OCI-M2 (cell line): Measurements from ENCODE around the gene KCNMA1.

Experiments
- DNase-seq: peaks from one replicate; lab custom pipeline; 2025; ENCODE audit not compliant: unreplicated experiment; lab: John Stamatoyannopoulos, UW

KCNMA1 gene

DNA sequence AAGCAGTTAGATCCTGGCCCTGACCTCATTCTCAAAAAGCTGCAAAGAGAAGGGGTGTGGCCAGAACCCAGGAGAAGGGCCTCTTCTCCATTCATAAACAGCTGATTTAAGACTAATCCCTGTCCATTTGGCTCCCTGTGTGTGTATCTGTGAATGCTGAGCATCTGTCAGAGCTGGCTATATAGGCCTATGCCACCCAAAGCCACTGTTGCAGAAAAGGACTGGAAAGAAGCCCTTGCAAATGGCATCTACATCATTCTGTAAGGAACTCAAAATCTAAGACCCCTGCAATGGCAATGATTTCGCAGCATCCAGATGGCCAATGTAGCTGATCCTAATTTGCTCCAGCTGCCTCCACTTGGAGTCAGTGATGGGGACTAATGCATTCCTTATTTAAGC lies 384.5 kb downstream of the KCNMA1 start:
- DNase-seq, result no peak

DNA sequence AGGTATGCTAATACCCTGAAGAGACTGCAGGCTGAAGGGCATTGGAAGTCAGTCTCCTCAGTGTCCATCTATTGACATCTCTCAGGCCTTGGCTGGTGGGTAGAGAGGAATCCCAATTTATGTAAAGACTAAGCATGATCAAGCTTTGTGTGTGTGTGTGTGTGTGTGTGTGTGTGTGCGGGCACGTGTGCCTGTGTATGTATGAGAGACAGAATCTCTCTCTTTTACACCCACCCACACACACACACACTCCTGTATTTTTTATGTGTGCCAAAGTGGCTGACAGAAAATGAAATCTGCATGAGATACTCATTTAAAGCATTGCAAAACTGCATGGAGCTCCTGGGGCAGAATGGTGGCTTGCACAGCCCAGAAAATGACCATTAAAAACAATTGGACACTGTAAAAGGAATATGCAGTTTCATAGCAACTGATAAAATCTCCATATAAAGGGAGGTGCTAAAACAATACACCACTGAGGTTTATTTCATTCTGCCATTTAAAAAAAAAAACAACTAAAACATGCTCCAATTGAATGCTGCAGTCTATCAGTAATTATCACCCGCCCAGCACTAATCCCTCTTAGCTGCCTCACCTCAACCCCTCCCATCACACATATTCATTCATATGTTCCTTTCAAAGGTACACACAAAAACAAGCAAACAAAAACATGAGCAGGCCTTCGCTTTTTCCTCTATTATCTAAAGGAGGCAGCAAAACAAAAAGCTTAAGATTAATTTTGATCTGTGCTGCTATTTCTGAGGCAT lies 385.0 kb downstream of the KCNMA1 start:
- DNase-seq, result no peak

DNA sequence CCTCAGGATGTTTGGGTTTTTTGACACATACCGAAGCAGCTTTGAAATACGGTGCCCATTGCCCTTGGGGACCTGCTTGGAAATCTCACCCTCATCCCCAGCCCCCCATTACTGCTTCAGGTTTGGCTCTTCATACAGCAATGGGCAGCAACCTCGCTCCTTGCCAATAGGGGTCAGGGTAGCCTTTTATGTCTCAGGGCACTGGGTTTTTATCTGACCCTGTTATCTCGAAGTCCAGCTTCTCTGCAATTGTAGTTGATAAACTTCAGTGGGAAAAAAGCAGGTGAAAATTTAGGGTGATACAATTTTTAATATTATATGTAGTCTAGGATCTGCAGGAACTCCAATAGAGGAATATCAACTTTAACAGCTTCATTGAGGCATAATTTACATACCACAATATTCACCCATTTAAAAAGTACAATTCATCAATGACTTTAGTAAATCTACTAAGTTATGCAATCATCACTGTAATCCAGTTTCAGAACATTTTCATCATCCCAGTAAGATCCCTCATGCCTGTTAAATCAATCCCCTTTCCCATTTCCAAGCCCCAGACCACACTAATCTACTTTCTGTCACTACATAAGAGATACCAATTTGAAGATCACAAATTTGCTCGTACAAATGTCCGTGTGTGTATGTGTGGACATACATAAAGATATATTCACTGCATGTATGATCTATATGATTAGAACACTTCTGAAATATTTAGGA lies 386.2 kb downstream of the KCNMA1 start:
- no peak for DNase-seq

DNA sequence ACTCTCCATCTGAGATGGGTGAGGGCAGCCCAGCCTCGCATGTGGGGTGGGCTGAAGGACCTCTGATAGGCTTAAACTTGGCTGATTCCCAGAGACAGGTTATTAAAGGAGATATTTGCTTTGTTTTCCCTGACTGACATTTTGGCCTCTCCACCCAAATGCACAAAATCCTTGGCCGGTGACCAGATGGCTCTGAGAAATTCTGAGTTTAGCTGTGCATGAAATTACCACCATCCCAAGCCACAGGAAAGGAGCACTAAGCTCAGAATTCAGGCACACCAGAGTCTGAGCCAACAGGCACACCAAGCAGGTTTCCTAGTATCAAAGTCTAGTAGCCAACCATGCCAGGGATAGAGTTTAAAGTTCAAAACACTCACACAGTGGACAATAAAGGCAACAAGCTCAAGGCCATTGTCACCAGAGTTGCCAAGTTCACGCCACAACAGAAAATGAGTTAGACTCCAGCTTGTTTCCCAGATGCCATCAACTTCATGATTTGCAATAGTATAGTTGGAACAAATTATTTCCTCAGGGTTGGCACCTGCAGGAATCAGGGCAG lies 387.6 kb downstream of the KCNMA1 start:
- DNase-seq, result no peak

DNA sequence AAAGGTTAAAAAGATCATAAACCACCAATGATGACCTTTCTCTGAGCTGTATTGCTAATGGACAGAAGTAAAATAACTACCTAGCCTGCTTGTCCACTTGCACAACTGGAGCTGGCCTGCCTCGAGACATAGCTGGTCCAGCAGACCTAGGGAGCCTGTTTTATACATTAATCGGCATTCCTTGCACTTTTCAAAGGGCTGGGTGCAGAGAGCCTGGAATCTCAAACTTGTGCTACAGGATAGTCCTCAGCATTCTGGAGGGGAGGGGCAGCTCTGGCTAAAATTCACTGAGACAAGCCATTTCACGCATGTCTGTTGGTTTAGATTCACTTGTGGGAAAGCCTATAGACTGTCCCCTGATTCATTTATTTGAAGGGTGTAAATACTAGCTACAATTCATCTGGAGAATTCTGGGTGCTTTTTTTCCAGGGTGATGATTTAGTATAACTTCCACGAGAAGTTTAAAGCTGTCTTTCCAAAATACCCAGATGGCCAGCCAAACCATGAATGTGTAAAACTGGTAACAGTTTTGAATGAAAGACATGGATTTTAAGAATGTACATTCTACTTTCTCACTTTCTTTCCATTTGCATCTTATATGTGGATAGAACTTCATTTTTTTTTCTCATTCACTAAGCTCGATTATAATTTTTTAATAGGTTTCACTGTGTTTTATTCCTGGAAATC lies 389.4 kb downstream of the KCNMA1 start:
- DNase-seq, result no peak

DNA sequence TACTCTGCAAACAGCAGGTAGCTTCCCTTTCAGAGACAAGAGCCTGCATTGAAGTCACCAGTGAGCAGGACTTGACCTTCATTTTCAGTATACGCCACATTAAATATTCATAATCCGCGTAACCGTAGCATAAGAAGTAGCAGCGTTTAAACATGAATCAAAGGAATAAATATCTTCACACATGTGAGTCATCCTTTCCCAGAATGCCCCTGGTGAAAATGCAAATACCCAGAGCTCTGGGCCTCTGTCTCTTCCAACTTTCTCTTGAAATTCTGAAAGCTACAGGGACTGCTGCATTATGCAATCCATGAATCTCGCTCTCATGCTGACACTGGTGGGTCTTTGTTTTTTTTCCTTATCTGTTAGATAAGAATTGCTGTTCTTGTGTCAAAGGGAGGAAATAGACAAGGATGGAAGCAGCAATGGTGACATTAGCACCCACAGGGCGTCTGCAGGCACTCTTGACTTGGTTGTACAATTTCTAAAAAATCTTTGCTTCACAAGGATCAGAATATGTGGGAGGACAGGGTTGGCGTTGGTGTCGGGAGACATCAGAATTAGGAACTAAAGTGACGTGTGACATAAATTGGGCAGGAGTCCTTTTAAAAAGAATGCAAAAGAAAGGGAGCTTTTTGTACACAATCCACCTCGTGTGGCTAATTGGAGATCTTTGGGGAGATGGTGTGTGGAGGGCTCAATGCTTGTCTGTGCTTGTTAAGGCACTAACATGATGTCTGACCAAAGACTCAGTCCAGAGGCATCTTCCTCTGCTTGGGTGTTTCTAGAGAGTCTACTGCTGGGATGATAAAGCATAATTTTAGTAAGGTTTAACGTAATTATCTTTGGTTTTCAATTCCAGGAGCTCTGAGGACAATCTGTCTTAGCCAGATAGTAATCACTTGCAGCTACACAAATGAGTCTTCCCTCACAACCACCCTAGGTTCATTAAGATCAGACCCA lies 390.3 kb downstream of the KCNMA1 start:
- no peak for DNase-seq

DNA sequence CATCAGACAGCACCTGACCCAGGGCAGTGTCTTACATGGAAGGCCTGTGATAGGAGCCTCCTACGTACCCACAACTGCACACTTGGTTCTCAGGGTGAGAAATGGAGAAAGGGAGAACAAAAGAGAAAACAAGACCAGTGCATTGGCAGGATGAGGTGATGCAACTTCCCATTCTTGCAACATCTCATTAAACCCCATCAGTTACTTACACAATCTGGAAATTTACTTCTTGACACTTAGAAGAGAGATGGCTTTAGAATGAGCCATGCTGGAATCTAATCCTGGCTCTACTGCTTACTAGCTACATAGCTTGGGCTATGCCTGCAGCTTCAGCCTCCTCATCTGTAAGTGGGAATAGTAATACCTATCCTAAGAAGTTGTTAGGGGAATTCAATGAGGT lies 391.7 kb downstream of the KCNMA1 start:
- no peak for DNase-seq

DNA sequence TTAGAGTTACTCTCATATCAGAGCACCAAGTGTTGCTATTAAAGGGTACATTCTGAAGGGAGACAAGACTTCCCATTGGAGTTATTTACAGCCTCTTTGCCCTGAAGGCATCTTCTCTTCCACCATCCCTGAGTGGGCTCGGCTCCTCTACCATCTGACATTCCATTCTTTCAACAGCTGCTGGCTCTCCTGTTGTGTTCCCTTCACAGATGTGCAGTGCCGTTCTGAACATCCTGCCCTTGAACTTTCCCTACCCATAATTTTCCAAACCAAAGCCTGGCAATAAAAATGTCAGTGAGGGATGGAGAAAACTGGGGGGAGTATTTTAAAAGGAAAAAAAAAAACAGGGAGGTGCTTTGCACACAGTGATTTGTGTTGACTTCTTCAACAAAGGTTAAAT lies 392.9 kb downstream of the KCNMA1 start:
- no peak for DNase-seq

DNA sequence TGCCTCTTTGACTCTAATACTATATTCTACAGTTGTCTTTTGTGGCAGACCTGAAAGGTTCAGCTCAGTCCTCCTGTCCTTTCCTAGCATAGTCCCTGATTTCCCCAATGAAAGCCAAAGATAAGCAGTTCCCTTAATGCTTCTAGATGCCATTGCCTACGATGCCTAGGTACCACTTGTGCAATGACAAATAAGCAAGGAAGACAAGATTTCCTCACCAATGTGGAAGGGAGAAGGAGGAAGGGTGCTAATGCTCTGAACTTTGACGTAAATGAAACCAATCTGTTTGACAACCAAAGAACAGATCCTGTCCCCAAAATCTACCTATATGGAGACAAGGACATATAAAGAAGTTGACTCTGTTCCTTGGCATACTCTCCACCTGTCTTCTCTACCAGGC lies 393.3 kb downstream of the KCNMA1 start:
- DNase-seq, result no peak

DNA sequence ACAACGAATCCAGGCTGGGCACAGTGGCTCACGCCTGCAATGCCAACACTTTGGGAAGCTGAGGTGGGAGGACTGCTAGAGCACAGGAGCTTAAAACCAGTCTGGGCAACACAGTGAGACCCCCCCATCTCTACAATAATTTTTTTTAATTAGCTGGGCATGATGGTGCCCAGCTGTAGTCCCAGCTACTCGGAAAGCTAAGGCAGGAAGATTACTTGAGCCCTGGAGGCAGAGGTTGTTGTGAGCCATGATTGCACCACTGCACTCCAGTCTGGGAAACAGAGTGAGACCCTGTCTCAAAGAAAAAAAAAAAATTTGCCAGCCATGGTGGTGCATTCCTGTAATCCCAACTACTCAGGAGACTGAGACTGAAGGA lies 396.3 kb downstream of the KCNMA1 start:
- DNase-seq, result no peak

DNA sequence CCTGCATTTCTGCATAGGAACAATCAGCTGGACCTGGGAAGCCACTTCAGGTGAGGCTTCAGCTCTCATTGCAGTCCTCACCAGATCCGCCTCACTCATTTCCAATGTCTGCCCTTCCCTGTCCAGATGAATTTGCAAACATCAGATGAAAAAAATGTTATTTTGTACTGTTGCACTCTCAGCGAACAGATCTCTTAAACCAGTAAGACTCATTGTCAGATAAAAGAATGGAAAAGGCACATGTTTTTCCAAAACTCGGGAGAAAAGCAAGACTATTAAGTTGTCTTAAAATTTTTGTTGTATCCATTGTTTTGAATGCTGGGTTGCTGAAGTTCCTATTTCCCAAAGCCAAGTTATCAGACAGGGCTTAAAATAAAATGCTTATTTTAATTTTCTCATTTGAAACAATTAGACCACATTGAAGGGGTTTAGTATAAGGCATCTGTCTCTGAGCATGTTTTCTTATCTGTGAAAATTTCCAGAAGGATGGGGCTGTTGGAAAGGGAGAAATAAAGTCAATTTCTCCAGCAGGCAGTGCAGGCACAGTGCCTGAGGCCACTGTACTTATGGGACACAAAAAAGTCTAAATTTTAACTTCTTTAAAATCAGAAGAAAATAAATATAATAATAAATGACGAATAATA lies 396.8 kb downstream of the KCNMA1 start:
- DNase-seq, result no peak

DNA sequence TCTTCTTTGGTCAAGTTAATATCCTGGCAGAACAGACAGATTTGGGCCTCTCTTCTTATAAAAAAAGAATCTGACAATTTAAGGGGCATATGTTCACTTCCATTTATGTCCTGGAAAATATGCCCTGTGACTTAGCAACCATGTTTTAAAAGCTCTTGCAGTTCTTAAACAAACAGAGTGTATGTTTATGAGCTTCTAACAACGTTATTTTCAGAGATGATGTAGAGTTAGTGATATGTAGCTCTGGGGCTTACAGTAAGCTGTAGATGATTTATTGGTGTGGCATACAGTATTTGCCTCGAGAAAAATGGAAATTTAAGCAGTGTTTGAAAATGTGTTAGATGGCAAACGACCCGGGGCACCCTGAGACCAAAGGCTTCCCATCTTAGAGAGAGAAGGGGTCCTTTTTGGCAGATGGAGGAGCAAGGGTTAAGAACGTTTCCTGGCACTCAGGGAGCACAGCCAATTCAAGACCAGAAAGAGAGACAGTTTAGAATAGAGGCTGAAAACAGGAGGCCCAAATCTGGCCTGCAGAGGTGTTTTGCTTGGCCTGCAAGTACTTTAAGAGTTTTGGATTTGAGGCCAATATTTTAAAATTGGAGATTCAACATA lies 397.5 kb downstream of the KCNMA1 start:
- DNase-seq, result no peak

DNA sequence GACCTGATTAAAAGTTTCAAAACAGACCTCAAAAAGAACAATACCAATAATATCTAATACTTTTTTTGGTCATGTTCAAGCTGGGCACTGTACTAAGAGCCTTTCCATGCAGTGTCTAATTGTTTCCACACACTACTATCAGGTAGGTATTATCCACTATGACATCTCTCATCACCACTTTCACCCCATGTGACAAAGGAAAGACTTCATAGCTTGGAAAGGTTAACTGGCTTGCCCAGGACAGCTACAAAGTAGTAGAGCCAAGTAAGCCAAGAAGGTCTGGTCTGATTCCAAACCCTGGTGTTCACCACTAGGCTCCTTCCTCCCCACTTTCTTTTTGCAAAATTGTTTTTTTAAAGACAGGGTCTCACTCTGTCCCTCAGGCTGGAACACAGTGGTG lies 400.5 kb downstream of the KCNMA1 start:
- no peak for DNase-seq

DNA sequence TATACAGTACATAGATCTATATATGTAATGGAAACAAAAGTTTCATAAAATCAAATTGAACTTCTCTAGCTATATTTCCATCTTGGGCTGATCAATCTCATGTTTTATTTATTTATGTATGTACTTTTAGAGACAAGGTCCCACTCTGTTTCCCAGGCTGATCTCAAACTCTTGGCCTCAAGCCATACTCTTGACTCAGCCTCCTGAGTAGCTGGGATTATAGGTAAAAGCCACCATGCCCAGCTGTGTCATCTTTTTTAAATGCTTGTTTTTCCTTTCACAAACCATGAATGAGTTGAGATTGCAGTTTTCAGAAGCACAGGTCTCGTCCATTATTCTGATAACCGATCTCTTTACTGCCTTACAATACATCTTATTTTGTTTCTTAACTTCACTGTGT lies 400.9 kb downstream of the KCNMA1 start:
- no peak for DNase-seq

DNA sequence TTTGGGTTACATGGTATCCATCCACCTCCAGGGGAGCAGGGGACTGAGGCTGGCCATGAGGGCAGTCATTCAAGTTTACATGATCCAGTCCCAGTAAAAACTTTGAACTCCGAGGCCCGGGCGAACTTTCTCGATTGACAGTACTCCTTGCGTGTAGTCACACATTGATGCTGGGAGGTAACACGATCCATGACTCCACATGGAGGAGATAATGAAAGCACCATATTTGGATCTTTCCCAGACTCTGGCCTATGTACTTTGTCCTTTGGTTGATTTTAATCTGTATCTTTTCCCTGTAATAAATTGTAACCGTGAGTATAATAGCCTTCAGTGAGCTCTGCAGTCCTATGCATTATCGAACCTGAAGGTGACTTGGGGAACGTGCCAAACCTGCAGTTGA lies 401.6 kb downstream of the KCNMA1 start:
- DNase-seq, result no peak

DNA sequence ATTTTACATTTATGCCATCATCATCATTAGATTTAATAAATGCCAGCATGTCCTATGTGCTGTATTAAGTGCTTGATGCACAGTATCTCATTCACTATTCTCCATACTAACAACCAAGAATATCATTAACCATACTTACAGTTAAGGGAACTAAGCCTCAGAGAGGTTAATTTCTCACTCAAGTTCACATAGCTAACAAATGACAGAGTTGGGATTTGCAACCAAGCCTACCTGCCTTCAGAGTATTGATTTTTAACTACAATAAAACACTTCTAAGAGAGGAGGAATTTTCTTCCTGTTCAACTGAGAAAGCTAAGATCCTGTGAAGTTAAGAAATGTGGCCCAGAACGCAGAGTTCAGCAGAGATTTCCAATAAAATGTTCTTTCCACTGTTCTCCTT lies 403.0 kb downstream of the KCNMA1 start:
- DNase-seq, result no peak

DNA sequence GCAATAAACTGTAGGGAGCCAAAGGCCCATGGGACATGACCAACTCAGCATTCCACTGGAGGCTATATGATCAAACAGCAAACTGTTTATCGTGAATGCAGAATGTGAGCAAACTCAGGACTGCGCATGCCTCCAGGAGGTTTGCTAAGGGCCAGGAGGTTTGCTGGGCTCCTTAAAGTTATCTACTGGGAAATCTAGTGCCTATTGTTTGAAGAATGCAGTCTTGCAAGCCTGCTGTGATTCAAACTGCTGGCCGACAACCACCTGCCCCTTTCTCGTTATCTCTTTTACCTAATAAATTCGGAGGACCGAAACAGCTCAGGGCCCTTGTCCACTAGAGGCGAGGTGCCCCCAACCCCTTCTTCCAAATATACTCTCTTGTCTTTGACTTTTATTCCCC lies 404.1 kb downstream of the KCNMA1 start:
- no peak for DNase-seq

DNA sequence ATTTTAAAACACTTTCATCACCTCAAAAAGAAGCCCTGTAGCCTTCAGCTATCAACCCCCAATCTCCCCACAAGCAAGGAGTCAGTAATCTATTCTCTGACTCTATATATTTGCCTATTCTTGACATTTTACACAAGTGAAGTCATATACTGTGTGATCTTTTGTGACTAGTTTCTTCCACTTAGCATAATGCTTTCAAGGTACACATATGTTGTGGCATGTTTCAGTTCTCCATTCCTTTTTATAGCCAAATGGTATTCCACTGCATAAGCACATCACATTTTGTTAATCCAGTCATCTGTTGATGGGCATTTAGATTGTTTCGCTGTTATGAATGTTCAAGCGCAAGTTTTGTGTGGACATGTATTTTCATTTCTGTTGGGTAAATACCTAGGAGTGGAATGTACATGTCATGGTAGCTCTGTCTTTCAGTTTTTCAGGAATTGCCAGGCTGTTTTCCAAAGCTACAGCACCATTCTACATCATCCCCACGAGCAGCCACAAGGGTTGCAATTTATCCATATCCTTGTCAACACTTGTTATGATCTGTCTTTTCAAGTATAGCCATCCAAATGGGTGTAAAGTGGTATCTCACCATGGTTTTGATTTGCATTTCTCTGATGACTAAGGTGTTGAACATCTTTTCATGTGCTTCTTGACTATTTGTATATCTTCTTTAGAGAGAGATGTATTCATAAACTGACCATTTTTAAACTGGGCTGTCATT lies 405.6 kb downstream of the KCNMA1 start:
- DNase-seq, result no peak

DNA sequence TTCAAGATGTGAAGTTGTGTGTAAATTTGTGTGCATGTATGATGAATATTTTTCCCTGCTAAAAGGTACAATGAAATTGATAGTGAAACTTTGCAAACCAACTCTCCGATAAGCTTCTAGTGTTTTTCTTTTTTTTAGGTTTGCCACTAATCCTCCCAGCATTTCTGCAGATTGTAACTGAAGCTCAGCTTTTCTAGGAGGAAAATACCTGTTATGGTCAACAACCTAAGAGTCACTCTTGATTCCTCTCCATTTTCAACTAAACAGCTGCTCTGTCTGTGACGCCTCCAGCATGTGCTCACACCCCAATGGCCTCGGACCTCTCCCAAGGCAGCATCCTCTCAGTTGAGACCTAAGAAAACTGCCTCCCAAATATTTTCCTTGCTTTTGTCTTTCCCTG lies 406.2 kb downstream of the KCNMA1 start:
- no peak for DNase-seq
